ENCODE results near the gene NMT2.
A peak's percentile ranks its signal among the peaks of the same experiment; 100 is the strongest.

Gene NMT2

DNA sequence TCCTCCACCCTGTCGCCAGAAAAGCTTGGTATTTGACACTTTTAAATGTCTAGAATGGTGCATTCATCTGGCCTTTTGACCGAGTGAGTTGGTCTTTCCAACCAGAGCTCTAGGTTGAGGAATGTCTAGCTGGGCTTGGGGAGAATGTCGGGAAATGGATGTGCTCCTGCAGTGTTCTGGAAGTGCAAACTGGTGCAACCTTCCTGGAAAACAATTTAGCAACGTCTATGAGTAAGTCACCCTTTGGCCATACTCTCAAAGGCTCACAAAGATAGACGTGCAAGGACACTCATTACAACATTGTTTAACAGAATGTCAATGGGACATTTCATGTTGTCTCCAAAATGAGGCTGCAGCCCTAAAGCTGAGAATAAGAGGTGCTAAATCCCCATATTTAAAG is 12.2 kb upstream of the NMT2 start:
- no peak for DNase-seq

DNA sequence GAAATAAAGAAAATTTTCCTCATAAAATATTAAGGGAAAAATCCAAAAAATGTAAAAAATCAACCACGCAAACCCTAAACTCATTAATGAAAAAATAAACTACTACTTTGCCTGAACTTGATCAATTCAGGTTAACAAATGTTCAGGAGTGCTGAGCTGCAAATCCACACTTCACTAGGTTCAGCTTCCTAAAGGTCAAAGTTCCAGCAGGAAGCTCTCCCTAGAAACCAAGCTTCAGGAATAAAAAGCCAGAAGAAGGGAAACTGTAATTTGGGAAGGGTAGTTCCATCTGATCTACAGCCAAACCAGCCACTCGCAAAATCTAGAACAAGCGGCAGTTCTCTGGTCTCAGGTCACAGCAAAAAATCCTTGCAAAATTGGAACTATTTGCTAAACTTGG is 7.8 kb upstream of the NMT2 start:
- DNase-seq, result no peak

DNA sequence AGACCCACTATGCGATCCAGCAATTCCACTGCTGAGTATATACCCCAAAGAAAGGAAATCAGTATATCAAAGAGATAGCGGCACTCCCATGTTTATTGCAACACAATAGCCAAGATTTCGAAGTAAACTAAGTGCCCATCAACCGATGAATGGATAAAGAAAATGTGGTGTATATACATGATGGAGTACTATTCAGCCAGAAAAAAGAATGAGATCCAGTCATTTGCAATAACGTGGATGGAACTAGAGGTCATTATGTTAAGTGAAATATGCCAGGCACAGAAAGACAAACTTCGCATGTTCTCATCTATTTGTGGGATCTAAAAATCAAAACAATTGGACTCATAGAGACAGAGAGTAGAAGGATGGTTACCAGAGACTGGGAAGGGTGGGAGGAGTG is 7.1 kb upstream of the NMT2 start:
- DNase-seq, result no peak

DNA sequence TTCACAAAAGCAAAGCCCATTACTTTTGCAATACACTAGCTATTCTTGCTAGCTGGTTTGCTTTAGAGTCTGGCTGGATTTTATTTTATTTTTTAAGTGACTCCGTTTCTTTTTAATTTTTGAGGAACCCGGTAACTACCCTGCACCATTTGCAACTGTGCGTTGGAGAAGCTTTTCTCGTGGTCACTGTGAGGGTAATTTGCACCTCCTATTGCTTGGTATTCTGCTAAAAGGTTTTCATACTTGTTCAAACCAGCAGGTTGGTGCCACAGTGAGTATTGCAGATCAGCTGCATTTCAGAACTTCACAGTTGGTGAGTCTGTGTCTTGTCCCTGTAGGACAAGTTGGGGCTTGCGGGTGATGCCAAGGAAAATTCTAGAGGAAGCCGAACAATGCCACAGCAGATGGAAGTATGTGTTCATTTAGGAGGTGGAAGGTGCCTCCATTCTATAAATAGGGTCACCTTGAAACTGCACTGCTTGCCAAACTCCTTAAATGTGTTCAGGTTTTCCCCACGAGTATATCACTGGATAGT is 3.9 kb upstream of the NMT2 start:
- DNase-seq, result no peak

DNA sequence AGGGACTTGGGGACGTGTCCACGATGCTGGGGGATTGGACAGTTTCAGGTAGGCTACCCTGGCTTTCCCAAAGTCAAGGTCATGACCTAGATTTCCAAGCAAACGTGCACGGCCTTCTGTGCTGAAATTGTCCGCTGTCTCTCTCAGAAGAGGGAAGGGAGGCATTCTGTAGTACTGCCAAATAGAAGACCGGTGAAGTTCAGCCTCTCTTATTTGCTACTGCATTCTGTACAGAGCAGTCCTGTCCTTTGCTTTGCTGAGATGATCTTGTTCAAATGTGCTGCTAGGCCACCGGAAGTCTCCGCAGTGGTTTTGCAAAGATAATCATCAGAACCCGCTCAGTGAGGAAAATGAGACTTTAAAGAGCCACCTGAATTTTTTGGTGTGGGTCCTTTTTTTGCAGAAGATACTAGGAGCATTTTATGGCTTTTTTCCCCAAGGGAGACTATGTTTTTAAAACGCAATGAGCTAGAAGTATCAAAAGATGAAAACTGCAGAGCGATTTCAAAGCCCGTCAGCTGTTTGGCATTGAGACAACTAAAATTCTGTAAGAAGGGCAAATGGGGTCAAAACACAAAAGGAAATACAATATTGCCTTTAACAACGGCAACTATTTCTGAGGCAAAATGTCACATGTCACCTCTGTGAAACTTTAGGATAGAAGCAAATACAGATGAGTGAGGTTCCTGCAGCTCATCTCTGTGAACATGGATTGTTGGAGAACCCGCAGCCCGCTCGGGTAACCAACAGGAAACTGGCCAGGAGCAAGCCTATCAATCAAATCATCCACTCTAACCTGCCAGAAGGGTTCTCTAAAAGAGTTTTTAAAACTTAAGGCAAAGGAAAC is 1.3 kb upstream of the NMT2 start:
- DNase-seq, result peak; percentile 14 to 26

DNA sequence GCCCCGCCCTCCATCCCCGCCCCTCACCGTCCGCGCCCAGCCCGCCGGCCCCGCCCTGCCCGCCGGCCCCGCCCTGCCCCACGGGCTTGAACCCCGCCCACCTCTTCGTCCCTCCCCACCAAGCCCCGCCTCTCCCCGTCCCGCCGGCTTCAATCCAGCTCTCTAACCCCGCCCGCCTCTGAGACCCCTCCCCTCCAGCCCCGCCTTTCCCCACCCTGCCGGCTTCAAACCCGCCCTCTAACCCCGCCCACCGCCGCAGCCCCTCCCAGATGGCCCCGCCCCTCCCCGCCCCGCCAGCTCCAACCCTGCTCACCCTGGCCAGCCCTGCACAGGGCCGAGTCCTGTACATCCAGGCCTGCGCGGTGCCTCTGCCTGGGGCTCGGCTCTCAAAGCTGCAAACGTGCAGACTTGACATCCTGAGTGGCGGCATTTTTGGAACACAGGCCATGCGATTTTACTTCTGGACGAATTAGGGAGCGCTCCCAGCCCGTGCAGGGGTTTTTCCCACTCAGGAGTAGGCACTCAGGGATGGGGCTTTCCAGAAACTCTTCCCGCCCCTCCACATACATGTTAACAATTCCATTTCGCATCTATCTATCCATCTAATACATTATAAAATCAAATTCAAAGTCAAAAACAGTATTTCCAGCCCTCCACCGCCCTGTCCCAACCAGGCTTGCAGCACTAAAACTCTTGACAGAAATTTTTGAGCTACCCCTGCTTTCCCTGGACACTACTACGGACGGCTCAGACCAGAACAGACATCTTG is 477 bp upstream of the NMT2 start:
- peak; percentile 84 for DNase-seq

DNA sequence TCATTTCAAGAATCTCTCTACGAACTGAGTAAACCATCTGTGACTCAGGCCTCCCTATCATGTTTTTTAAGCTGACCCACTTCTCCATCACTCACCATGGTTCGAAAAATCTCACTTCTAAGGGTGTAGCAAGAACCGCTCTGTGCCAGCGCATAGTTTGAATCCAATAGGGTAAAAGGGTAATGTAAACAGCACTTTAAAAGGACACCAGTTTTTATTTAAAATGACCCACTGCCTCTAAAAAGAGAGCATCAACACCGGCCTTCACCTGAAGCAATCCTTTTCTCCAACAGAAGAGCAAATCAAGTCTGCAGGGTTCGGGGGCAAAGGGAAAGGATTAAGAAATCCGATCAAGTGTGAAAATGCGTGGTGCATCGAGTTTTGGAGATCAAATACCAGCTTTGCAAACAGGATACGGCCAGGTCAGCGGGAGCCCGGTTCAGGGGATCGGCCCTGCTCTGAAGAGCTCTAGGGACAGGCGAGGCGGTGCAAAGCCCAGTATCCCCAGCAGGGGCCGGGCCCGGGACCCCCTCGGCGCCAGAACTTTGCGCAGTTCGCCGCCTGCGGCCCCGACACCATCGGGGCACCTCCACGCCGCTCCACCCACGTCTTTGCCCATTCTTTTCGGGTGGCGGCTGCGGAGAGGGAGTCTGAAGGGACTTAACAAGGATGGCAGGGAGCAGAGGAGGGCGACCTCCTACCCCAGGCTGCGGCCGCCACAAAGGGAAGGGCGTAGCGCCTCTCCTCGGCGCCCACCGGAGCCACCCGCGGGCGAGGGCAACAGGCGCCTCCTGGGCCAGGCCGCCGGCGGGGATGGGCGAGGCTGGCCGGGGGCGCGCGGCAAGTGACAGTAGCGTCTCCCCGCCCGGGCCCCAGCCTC is 842 bp downstream of the NMT2 start:
- DNase-seq, result peak; percentile 7 to 12

DNA sequence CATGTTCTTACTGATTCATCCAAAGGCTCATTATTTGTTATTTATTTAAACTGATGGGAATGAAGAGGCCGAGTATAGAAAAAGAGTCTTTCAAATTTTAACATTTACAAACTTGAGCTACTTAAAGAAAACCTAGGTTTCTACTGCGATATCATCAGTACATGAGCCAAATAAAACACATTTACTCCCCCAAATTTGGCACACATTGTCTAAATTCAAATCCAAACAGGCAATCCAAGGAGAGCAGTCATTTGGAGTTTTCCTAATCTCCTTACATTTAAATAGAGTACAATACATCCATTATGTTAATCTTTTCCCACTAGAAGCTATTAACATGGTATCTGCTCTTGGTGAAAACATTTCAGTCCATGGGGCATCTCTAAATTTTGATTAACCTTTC is 2.2 kb downstream of the NMT2 start:
- DNase-seq, result no peak

DNA sequence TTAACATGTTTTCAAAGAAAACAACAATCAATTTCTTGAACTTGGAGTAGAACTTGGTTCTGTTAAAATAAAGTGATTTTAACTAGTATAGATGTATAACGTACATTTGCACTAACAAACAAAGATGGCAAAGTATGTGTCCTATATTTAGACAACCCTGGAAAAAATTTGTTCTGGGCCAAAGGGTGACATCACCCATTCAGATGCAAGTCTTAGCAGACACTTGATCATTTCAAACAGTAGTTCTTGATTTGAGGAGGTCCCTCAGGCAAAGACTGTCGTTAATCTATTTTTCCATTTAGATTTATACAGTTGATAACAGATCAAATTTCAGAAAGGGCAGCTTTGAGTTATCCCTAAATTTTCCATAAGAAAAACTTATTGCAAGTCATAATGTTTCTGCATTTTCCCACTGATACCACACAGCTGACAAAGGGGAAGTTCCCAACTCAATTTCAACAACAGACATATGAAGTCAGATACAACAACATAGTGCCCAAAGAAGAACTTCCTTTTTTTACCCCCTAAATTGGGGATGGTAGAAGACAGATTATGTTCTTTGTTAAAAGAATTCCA is 5.2 kb downstream of the NMT2 start:
- DNase-seq, result no peak

DNA sequence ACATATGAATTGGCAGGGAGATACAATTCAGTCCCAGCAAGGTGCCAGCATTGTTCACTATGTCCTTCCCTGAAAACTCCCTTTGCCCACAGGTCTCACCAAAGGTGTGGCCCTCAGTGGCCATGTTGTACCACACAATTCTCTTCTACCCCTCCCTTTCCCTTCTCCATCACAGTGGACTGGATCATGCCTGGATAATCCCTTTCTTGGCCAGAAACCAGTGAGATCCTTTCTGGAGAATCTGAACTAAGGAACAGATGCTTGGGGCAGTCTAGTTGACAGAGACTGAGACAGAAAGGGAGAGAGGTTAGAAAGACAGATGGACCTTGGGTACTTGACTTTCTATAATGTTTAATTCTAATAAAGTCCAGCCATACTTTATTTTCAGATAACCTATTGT is 9.5 kb downstream of the NMT2 start:
- no peak for DNase-seq

DNA sequence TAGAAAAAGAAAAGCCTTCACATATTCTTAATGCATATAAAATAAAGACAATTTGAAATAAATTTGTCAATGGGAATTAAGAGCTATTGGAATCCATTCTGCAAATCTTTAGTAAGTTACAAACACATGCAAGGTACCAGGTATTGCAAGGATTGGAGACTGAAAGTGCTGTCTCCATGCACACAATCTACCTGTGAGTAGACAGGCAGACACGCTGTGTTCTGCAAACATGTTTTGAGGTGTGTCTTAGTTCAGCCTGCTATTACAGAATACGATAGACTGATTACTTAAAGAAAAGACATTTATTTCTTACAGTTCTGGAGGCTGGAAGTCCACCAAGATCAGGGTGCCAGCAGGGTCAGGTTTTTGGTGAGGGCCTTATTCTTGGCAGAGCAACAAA is 10.0 kb downstream of the NMT2 start:
- DNase-seq, result no peak

DNA sequence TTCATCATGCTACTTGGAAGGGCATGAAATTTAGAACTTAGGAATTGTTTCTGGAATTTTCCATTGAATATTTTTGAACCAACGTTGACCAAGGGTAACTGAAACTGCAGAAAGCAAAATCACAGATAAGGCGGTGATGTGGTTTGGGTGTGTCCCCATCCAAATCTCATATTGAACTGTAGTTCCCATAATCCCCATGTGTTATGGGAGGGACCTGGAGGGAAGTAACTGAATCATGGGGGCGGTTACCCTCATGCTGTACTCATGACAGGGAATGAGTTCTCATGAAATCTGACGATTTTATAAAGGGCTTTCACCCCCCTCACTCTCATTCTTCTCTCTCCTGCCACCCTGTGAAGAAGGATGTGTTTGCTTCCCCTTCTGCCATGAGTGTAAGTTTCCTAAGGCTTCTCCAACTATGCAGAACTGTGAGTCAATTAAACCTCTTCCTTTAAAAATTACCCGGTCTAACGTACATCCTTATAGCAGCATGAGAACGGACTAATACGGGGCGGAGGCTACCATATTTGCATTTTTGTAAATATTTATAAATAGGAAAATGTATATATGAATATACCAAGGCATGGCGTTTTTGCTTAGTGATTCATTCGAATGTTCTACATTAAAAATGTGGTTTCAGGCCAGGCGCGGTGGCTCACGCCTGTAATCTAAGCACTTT is 12.4 kb downstream of the NMT2 start:
- DNase-seq, result no peak

DNA sequence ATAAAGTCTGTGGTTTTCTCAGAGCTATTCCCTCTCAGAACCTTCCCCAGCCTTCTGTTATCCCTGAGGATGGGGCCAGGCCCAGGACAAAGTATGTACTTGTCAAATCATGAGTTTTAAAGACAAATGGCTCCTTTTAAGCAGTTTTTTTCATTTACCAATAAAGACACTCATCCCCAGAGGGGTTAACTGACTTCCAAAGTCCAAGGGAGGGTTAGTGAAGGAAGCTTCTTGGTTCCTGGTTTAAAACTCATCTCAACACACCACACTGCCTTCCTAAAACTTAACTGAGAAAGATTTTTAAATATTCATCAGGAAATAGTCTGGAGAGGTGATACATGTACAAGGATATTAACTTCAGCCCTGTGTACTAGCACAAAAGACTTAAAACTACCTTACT is 15.9 kb downstream of the NMT2 start:
- DNase-seq, result no peak

DNA sequence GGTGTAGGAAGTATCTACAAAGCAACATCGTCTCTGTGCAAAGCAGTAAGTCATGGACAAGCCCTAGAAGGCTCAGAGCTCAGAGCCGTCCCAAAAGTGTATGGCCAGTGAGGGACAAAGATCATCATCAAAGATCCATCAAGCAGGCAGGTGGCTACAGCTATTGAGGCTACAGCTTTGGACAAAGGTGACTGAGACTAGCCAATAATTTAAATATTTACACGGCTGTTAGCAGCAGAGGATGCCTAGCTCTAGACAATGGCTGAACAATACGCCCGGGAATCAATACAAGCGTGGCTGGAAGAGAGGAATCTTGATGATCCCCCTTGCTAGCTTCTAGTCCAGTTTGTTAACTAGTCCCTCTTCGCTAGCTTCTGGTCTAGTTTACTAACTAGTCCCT is 17.9 kb downstream of the NMT2 start:
- no peak for DNase-seq

DNA sequence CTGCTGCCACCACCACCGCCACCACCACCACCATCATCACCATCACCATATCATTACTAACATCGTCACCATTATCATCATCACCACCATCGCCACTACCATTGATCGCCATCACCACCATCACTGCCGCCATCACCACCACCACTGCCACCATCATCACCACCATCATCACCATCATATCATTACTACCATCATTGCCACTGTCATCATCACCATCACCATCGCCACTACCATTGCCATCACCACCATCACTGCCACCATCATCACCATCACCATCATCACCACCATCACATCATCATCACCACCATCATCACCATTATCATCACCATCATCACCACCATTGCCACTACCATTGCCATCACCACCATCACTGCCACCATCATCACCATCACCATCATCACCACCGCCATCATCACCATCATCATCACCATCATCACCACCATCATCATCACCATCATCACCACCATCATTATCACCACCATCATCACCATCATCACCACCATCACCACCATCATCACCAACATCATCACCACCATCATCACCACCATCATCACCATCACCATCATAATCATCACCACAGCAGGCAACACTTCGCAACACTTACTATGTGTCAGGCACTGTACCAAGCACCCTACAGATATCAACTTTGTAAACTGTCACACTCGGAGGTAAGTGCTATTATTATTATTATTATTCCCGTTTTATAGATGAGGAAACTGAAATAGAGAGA is 19.3 kb downstream of the NMT2 start:
- DNase-seq, result no peak

DNA sequence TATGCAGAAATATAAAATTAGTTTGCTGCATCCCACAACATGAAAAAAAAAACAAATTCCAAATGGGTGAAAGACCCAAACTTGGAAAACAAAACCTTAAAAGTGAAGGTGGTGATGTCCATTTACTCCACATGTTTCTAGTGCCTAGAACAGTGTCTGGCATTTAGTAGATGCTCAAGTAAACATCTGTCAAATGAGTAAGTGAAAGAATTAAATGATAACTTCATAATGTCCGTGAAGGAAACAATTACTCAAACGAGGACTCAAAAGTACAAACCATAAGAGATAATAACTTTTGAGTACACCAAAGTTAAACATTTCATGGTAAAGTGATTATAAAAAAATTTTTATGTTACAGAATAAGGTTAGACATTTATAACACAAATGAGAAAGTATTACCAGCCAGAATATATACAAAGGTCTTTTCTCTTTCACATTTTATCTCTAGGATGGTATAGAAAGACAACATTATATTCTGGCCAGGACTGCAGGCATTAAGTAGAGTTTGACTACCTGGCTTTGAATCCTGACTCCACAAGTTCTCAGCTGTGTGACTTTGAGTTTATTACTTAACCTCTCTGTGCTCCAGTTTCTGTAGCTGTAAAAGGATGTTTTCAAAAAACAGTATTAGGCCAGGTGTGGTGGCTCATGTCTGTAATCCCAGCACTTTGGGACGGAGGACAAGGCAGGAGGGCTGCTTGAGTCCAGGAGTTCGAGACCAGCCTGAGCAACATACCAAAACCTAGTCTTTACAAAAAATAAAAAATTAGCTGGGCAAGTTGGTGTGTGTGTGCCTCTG is 20.7 kb downstream of the NMT2 start:
- no peak for DNase-seq

DNA sequence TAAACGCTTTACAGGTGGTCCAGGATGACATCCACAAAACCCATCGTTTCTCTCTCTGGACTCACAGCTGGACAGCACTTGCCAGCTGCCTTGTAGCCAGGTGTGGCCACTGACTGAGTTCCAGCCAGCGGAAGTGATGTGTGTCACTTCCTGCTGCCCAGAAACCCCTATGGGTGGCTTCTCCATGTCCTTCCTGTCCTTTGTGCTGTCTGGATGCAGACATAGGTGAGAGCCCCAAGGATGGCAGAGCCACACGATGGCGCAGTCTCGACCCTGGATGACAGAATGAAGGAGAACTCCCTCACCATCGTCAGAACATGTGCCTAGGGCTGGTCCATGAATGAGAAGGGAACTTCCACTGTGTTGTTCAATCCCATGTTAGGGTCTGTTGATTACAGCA is 22.1 kb downstream of the NMT2 start:
- DNase-seq, result no peak

DNA sequence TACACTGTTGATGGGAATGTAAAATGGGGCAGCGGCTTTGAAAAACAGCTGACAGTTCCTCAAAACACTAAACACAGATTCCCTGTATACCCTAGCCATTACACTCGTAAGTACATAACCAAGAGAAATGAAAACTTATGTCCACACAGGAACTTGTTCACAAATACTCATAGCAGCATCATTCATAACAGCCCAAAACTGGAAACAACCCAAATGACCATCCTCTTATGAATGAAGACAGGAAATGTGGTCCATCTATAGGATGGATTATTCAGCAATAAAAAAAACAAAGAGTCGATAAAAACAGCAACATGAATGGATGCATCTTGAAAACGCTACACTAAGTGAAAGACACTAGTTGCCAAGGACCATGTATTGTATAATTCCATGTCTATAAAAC is 23.7 kb downstream of the NMT2 start:
- DNase-seq, result no peak

DNA sequence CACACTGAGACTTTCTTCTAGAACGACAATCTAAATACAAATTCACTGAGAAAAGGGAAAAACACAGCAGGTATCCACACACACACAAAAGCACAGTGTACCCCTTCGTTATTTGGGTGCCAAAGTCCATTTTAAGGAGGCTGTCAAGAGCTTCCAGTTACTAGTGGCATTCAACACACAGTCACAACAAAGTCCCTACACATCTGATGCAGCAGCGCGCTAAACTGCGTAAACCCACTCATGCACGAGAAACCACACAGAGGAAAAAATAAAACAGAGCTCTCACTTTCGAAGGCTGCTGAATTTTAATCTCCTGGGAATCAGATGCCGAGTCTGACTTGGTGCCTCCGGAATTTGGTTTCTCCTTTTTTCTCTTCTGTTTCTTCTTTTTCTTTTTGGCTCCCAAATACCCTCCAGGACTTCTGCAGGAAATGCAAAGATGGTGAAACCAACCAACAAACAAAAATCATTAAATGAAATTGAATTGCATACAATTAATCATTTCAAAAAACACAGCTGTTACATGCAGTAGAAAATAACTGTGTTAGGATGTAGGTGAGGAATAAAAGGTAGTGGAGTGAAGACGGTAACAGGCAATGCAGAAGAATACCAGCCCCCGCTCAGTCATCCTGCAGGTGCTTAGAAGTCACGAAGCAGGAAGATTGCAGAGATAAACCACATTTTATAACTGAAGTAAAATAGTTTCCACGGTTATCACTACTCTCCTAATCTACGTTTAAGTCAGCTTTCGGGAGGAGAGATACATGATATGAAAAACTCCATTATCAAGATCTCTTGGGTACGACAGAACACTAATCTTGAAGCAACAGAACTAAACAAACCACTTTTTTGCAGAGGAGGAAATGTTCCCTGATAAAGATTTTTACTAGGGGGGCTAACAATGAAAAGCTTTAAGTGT is 27.1 kb downstream of the NMT2 start:
- DNase-seq, result no peak

All from SHP77 (cell line).